KMS-11 (cell line): ENCODE data around the gene HAPLN2.
A peak's percentile ranks its signal among the peaks of the same experiment; 100 is the strongest.
"Not testable (repeated sequence)": the region's sequence is repeated elsewhere in the genome, so short reads cannot be mapped to it uniquely, and the experiment has no call there.

Experiments
- H2AFZ ChIP-seq: fragments of 200-600 bp; sonication (generic); 2 replicates; pipeline ENCODE4 v1.6.1; 2016; ENCODE audit warnings: antibody characterized with exemption, mixed run types, low read depth
- H3K27ac ChIP-seq: fragments of 200-600 bp; sonication (generic); 2 replicates; pipeline ENCODE4 v1.6.1; 2016; ENCODE audit warnings: mild to moderate bottlenecking, mixed run types
- H3K27me3 ChIP-seq: fragments of 200-600 bp; sonication (generic); 2 replicates; pipeline ENCODE4 v1.6.1; 2017; ENCODE audit warnings: mild to moderate bottlenecking, low read depth, mixed run types, moderate library complexity; ENCODE audit not compliant: insufficient read depth
- H3K36me3 ChIP-seq: fragments of 200-600 bp; sonication (generic); 2 replicates; pipeline ENCODE4 v1.6.1; 2017; ENCODE audit warnings: mild to moderate bottlenecking, mixed run types; ENCODE audit not compliant: insufficient read depth
- H3K4me1 ChIP-seq: fragments of 200-600 bp; sonication (generic); 2 replicates; pipeline ENCODE4 v1.6.1; 2016; ENCODE audit warnings: mild to moderate bottlenecking, low read depth, mixed run types; ENCODE audit not compliant: poor library complexity, severe bottlenecking
- H3K4me2 ChIP-seq: fragments of 200-600 bp; sonication (generic); 2 replicates; pipeline ENCODE4 v1.7.0; 2016; ENCODE audit warnings: mild to moderate bottlenecking, mixed run types
- H3K4me3 ChIP-seq: fragments of 200-600 bp; sonication (generic); IDR thresholded peaks from 2 replicates; pipeline ENCODE4 v1.6.1; 2017; ENCODE audit warnings: low read depth, low read length, mixed read lengths; ENCODE audit not compliant: insufficient read depth
- H3K79me2 ChIP-seq: fragments of 200-600 bp; sonication (generic); 2 replicates; pipeline ENCODE4 v1.6.1; 2016; ENCODE audit warnings: low read depth, mixed run types; ENCODE audit not compliant: insufficient read depth
- H3K9ac ChIP-seq: fragments of 200-600 bp; sonication (generic); 2 replicates; pipeline ENCODE4 v1.6.1; 2016; ENCODE audit warnings: mild to moderate bottlenecking, mixed run types
- H4K20me1 ChIP-seq: fragments of 200-600 bp; sonication (generic); 2 replicates; pipeline ENCODE4 v1.6.1; 2016; ENCODE audit warnings: mild to moderate bottlenecking, mixed run types; ENCODE audit not compliant: insufficient read depth
- TF ChIP-seq, protein P1 (sequence below): fragments of 200-600 bp; sonication (generic); conservative IDR thresholded peaks from 2 replicates; pipeline ENCODE4 v1.6.1; 2017; ENCODE audit warnings: low read depth, mild to moderate bottlenecking, antibody characterized with exemption, low read length, moderate library complexity, mixed read lengths

Gene HAPLN2

GRCh38 chr1:156600733-156601121, 18.5 kb upstream of the HAPLN2 start:
- H3K27me3 ChIP-seq = no peaks in the 10 kb centered on the region
- H4K20me1 ChIP-seq = no peaks in the 10 kb centered on the region
- TF ChIP-seq, protein P1, sequence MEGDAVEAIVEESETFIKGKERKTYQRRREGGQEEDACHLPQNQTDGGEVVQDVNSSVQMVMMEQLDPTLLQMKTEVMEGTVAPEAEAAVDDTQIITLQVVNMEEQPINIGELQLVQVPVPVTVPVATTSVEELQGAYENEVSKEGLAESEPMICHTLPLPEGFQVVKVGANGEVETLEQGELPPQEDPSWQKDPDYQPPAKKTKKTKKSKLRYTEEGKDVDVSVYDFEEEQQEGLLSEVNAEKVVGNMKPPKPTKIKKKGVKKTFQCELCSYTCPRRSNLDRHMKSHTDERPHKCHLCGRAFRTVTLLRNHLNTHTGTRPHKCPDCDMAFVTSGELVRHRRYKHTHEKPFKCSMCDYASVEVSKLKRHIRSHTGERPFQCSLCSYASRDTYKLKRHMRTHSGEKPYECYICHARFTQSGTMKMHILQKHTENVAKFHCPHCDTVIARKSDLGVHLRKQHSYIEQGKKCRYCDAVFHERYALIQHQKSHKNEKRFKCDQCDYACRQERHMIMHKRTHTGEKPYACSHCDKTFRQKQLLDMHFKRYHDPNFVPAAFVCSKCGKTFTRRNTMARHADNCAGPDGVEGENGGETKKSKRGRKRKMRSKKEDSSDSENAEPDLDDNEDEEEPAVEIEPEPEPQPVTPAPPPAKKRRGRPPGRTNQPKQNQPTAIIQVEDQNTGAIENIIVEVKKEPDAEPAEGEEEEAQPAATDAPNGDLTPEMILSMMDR = peak; percentile 25
- peak overlapping the region; percentile 77 for H3K27ac ChIP-seq
- H3K36me3 ChIP-seq = peaks cover 23% of the 10 kb centered on the region; the same call in 1 of the 2 replicates
- H3K4me2 ChIP-seq = peak overlapping the region; percentile 77
- H2AFZ ChIP-seq = peak overlapping the region; percentile 96
- H3K4me3 ChIP-seq = peak overlapping the region; percentile 99
- H3K4me1 ChIP-seq = peaks cover 28% of the 10 kb centered on the region
- peak overlapping the region; percentile 92 for H3K9ac ChIP-seq
- peaks cover 42% of the 10 kb centered on the region for H3K79me2 ChIP-seq

- H4K20me1 ChIP-seq = no peaks in the 10 kb centered on the region
- peak within 1 kb of the TSS; percentile 77 for H3K4me2 ChIP-seq
- H3K4me3 ChIP-seq = peak within 1 kb of the TSS; percentile 99
- peaks cover 18% of the 10 kb centered on the region; the same call in 1 of the 2 replicates for H3K36me3 ChIP-seq
- H3K79me2 ChIP-seq = peaks cover 42% of the 10 kb centered on the region
- peak within 1 kb of the TSS; percentile 77 for H3K27ac ChIP-seq
- peaks cover 28% of the 10 kb centered on the region for H3K4me1 ChIP-seq
- H2AFZ ChIP-seq = peak within 1 kb of the TSS; percentile 96
- TF ChIP-seq, protein P1 = peak; percentile 15; the same call in 1 of the 2 replicates
- H3K9ac ChIP-seq = peak within 1 kb of the TSS; percentile 92
- H3K27me3 ChIP-seq = no peaks in the 10 kb centered on the region
Measured at GRCh38 chr1:156601122-156601830, 17.9 kb upstream of the HAPLN2 start, which contains the start of gene GPATCH4. TSS of gene GPATCH4 (minus strand) at chr1:156601479.

- H3K27ac ChIP-seq = peak overlapping the region; percentile 77
- peaks cover 40% of the 10 kb centered on the region for H3K79me2 ChIP-seq
- peak overlapping the region; percentile 99 for H3K4me3 ChIP-seq
- peaks cover 28% of the 10 kb centered on the region for H3K4me1 ChIP-seq
- peak overlapping the region; percentile 96 for H2AFZ ChIP-seq
- peak overlapping the region; percentile 77 for H3K4me2 ChIP-seq
- H3K9ac ChIP-seq = peak overlapping the region; percentile 92
- TF ChIP-seq, protein P1 = no peak
- H4K20me1 ChIP-seq = no peaks in the 10 kb centered on the region
- peaks cover 12% of the 10 kb centered on the region; the same call in 1 of the 2 replicates for H3K36me3 ChIP-seq
- peaks cover under 1% of the 10 kb centered on the region; the same call in 1 of the 2 replicates for H3K27me3 ChIP-seq
Measured at GRCh38 chr1:156601892-156602291, 17.3 kb upstream of the HAPLN2 start.

DNA sequence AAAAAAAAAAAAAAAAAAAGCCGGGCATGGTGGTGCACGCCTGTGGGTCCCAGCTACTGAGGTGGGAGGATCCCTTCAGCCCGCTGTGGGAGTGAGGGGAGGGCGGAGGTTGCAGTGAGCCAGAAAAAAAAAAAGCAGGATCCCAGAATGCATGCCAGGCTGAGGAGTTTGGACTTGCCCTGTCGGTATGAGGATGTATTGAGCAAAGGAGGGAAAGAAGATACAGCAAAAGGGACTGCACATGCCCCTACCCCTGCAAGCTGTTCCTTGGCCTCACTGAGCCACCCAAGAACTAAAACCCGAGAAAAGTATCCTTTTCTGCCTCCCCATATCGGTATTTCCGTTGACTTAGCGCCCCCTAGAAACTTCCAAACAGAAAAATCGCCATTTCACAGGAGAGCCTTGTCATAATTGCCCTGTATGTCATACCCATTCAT, 16.6 kb upstream of the HAPLN2 start:
- TF ChIP-seq, protein P1 = peak; percentile 85
- H4K20me1 ChIP-seq = no peaks in the 10 kb centered on the region
- H3K4me2 ChIP-seq = peak overlapping the region; percentile 77; the same call in 1 of the 2 replicates
- H3K4me1 ChIP-seq = peaks cover 30% of the 10 kb centered on the region
- H3K27ac ChIP-seq = no peak overlapping the region
- peak overlapping the region; percentile 96; the same call in 1 of the 2 replicates for H2AFZ ChIP-seq
- H3K79me2 ChIP-seq = peaks cover 37% of the 10 kb centered on the region
- H3K36me3 ChIP-seq = peaks cover 6% of the 10 kb centered on the region; the same call in 1 of the 2 replicates
- H3K27me3 ChIP-seq = peaks cover 7% of the 10 kb centered on the region; the same call in 1 of the 2 replicates
- H3K4me3 ChIP-seq = no peak overlapping the region
- H3K9ac ChIP-seq = no peak overlapping the region

- H3K27ac ChIP-seq, H2AFZ ChIP-seq, H3K4me2 ChIP-seq, H3K4me3 ChIP-seq, H3K79me2 ChIP-seq, H4K20me1 ChIP-seq, H3K36me3 ChIP-seq, H3K9ac ChIP-seq: not testable (repeated sequence)
- Histone ChIP-seq H3K27me3 (peaks cover 32% of the 10 kb centered on the region), H3K4me1 (peaks cover 23% of the 10 kb centered on the region)
Measured at GRCh38 chr1:156607344-156607743, 11.9 kb upstream of the HAPLN2 start.
